H1 (cell line): ENCODE measurements around the gene SYNJ1. TPM values are rescaled to one million over a fixed set of nuclear protein-coding genes. Genes with fewer than 3 reads are reported as not detected.

Experiments used
- CTCF ChIA-PET: fragments of 300-600 bp; sonication (Branson Sonifier 250); formaldehyde crosslinking; loops from one replicate; lab custom pipeline; 2021; ENCODE audit not compliant: partially characterized antibody; lab: Charles Lee
- POLR2A ChIA-PET: fragments of 300-600 bp; sonication (Branson Sonifier 250); formaldehyde crosslinking; loops from one replicate; lab custom pipeline; 2021; ENCODE audit warnings: inconsistent platforms; ENCODE audit not compliant: partially characterized antibody; lab: Charles Lee
- DNase-seq, 2 experiments: peaks; one replicate each; pipeline versions ENCODE4 v3.0.0 to v3.0.0-alpha.2; 2010 to 2022; ENCODE audit warnings: low spot score in 2 of 2, low read depth in 1 of 2, mixed read lengths in 1 of 2
- FAIRE-seq: peaks from 2 replicates; lab custom pipeline; 2011; peaks lifted over from hg19 to GRCh38; lab: Jason Lieb, UNC
- H2AFZ ChIP-seq: 2 replicates; pipeline ENCODE4 v1.8.1; 2012; ENCODE audit warnings: low read length, inconsistent platforms
- H2AK5ac ChIP-seq: 2 replicates; pipeline ENCODE4 v1.6.1; 2013; ENCODE audit warnings: low read depth, low read length
- H2BK120ac ChIP-seq: replicated peaks from 2 replicates; pipeline ENCODE3; 2013; ENCODE audit warnings: low read depth, low read length, inconsistent platforms
- H2BK12ac ChIP-seq: 2 replicates; pipeline ENCODE4 v1.6.1; 2013; ENCODE audit warnings: low read depth, low read length
- H2BK15ac ChIP-seq: 2 replicates; pipeline ENCODE4 v1.6.1; 2013; ENCODE audit warnings: low read length
- H2BK20ac ChIP-seq: 2 replicates; pipeline ENCODE4 v1.6.1; 2013; ENCODE audit warnings: low read length
- H2BK5ac ChIP-seq: 2 replicates; pipeline ENCODE4 v1.6.1; 2013; ENCODE audit warnings: low read depth, low read length
- H3K14ac ChIP-seq: 2 replicates; pipeline ENCODE4 v1.6.1; 2013; ENCODE audit warnings: inconsistent platforms; ENCODE audit not compliant: insufficient read length
- H3K18ac ChIP-seq: 2 replicates; pipeline ENCODE4 v1.6.1; 2013; ENCODE audit warnings: low read length; ENCODE audit errors: extremely low read depth
- H3K23ac ChIP-seq: 2 replicates; pipeline ENCODE4 v1.6.1; 2013; ENCODE audit warnings: inconsistent platforms; ENCODE audit not compliant: insufficient read length
- H3K23me2 ChIP-seq: 2 replicates; pipeline ENCODE4 v1.6.1; 2013; ENCODE audit warnings: low read depth, low read length
- H3K27ac ChIP-seq: 2 replicates; pipeline ENCODE4 v1.6.1; 2011; ENCODE audit warnings: low read depth, low read length, inconsistent platforms
- H3K27me3 ChIP-seq, 4 experiments: replicated peaks in 1 of 4; 1 replicate in 1 of 4; 2 replicates in 3 of 4; pipeline versions ENCODE4 v1.6.1 to v1.8.1; 2011 to 2013; ENCODE audit warnings: low read length in 3 of 4, mild to moderate bottlenecking in 3 of 4, inconsistent platforms in 2 of 4, mixed read lengths in 2 of 4, moderate library complexity in 1 of 4; ENCODE audit not compliant: control insufficient read depth in 3 of 4, insufficient read depth in 3 of 4; ENCODE audit errors: extremely low read depth in 1 of 4
- H3K36me3 ChIP-seq, 4 experiments: 2 replicates each; pipeline versions ENCODE4 v1.6.1 to v1.8.1; 2011 to 2013; ENCODE audit warnings: mild to moderate bottlenecking in 4 of 4, low read length in 3 of 4, moderate library complexity in 2 of 4, control low read depth in 1 of 4, inconsistent platforms in 1 of 4; ENCODE audit not compliant: insufficient read depth in 4 of 4, control insufficient read depth in 2 of 4
- H3K4ac ChIP-seq: replicated peaks from 2 replicates; pipeline ENCODE3; 2013; ENCODE audit warnings: low read length, low read depth, mixed read lengths, inconsistent platforms; ENCODE audit not compliant: insufficient read length
- H3K4me1 ChIP-seq, 4 experiments: replicated peaks in 1 of 4; 1 replicate in 1 of 4; 2 replicates in 3 of 4; pipeline versions ENCODE4 v1.6.1 to v1.8.1; 2011 to 2013; ENCODE audit warnings: low read length in 3 of 4, inconsistent platforms in 2 of 4, mixed read lengths in 1 of 4; ENCODE audit not compliant: insufficient read depth in 4 of 4, control insufficient read depth in 3 of 4
- H3K4me2 ChIP-seq, 2 experiments: 2 replicates each; pipeline versions ENCODE4 v1.6.1 to v1.8.1; 2011 to 2013; ENCODE audit warnings: low read depth in 2 of 2, low read length in 2 of 2, control low read depth in 1 of 2, inconsistent platforms in 1 of 2, mild to moderate bottlenecking in 1 of 2; ENCODE audit not compliant: insufficient read depth in 1 of 2
- H3K4me3 ChIP-seq, 4 experiments: fragments of 200-600, 300-600 bp in 1 of 4; sonication (generic), shearing (Covaris generic), sonication (Bioruptor Twin) in 1 of 4; 2 replicates each; pipeline versions ENCODE4 v1.5.1 to v1.8.1; 2011 to 2016; ENCODE audit warnings: low read length in 4 of 4, low read depth in 3 of 4, control low read depth in 2 of 4, inconsistent platforms in 2 of 4, mild to moderate bottlenecking in 2 of 4, mixed read lengths in 1 of 4, moderate library complexity in 1 of 4; ENCODE audit not compliant: insufficient read depth in 2 of 4; ENCODE audit errors: extremely low read depth in 1 of 4
- H3K56ac ChIP-seq: replicated peaks from 2 replicates; pipeline ENCODE3; 2013; ENCODE audit warnings: low read depth, mild to moderate bottlenecking, mixed read lengths, low read length, inconsistent platforms; ENCODE audit not compliant: insufficient read length
- H3K79me1 ChIP-seq: 2 replicates; pipeline ENCODE4 v1.6.1; 2013; ENCODE audit warnings: low read depth, low read length, control low read depth
- H3K79me2 ChIP-seq, 2 experiments: 2 replicates each; pipeline versions ENCODE4 v1.6.1 to v1.8.1; 2012 to 2013; ENCODE audit warnings: low read length in 2 of 2, mild to moderate bottlenecking in 2 of 2, inconsistent platforms in 1 of 2; ENCODE audit not compliant: insufficient read depth in 2 of 2, control insufficient read depth in 1 of 2
- H3K9ac ChIP-seq, 4 experiments: replicated peaks in 1 of 4; 1 replicate in 1 of 4; 2 replicates in 3 of 4; pipeline versions ENCODE4 v1.6.1 to v1.8.1; 2011 to 2013; ENCODE audit warnings: low read depth in 3 of 4, low read length in 3 of 4, control low read depth in 2 of 4, mild to moderate bottlenecking in 2 of 4, moderate library complexity in 2 of 4, inconsistent platforms in 1 of 4; ENCODE audit errors: extremely low read depth in 1 of 4
- H3K9me3 ChIP-seq, 2 experiments: 2 replicates each; pipeline versions ENCODE4 v1.6.1 to v1.8.1; 2012 to 2013; ENCODE audit warnings: mild to moderate bottlenecking in 2 of 2, moderate library complexity in 2 of 2, control low read depth in 1 of 2, inconsistent platforms in 1 of 2, low read depth in 1 of 2, low read length in 1 of 2, mixed read lengths in 1 of 2; ENCODE audit not compliant: insufficient read depth in 2 of 2
- H4K20me1 ChIP-seq, 2 experiments: replicated peaks in 1 of 2; 2 replicates each; pipeline versions ENCODE3 to v1.8.1; 2011 to 2013; ENCODE audit warnings: inconsistent platforms in 2 of 2, low read length in 2 of 2, mild to moderate bottlenecking in 1 of 2; ENCODE audit not compliant: insufficient read depth in 2 of 2, control insufficient read depth in 1 of 2
- H4K5ac ChIP-seq: 2 replicates; pipeline ENCODE4 v1.6.1; 2013; ENCODE audit warnings: low read length, low read depth, mixed read lengths, inconsistent platforms; ENCODE audit not compliant: insufficient read length
- H4K8ac ChIP-seq: 2 replicates; pipeline ENCODE4 v1.8.0; 2013; ENCODE audit warnings: mild to moderate bottlenecking, moderate library complexity, low read length, inconsistent platforms; ENCODE audit not compliant: insufficient read depth; ENCODE audit errors: extremely low read depth
- H4K91ac ChIP-seq: replicated peaks from 2 replicates; pipeline ENCODE3; 2013; ENCODE audit warnings: low read length, mixed read lengths, inconsistent platforms; ENCODE audit not compliant: insufficient read length
- BCL11A ChIP-seq, 2 experiments: IDR thresholded peaks; one replicate each; pipeline ENCODE4 v1.6.1; 2011; ENCODE audit warnings: low read depth in 2 of 2, low read length in 2 of 2, mild to moderate bottlenecking in 2 of 2
- CBX8 ChIP-seq: fragments of 300-800, 300-1000 bp; sonication (generic); IDR thresholded peaks from 2 replicates; pipeline ENCODE4 v1.7.1; 2016; ENCODE audit warnings: low read depth, low read length, borderline replicate concordance
- EGR1 ChIP-seq: IDR thresholded peaks from 2 replicates; pipeline ENCODE4 v1.6.1; 2011; ENCODE audit warnings: low read depth, low read length, borderline replicate concordance
- MAFK ChIP-seq: IDR thresholded peaks from 2 replicates; pipeline ENCODE4 v1.6.1; 2012; ENCODE audit warnings: low read depth, mild to moderate bottlenecking, improper control_type of control experiment, low read length
- POLR2A ChIP-seq, 2 experiments: IDR thresholded peaks; 1 replicate in 1 of 2; 2 replicates in 1 of 2; pipeline ENCODE4 v1.6.1; 2011; ENCODE audit warnings: low read depth in 2 of 2, low read length in 2 of 2, mild to moderate bottlenecking in 2 of 2; ENCODE audit errors: control extremely low read depth in 1 of 2
- POU5F1 ChIP-seq: IDR thresholded peaks from 2 replicates; pipeline ENCODE4 v1.6.1; 2011; ENCODE audit warnings: low read depth, mild to moderate bottlenecking, low read length, moderate library complexity
- RBBP5 ChIP-seq: IDR thresholded peaks from 2 replicates; pipeline ENCODE4 v1.7.1; 2012; ENCODE audit warnings: low read depth, mild to moderate bottlenecking, inconsistent platforms, low read length, moderate library complexity, borderline replicate concordance
- SIX5 ChIP-seq: IDR thresholded peaks from 2 replicates; pipeline ENCODE4 v1.6.1; 2011; ENCODE audit warnings: mild to moderate bottlenecking, low read depth, low read length
- SRF ChIP-seq: IDR thresholded peaks from 2 replicates; pipeline ENCODE4 v1.6.1; 2011; ENCODE audit warnings: mild to moderate bottlenecking, low read depth, low read length, moderate library complexity
- USF2 ChIP-seq: IDR thresholded peaks from 2 replicates; pipeline ENCODE4 v1.6.1; 2011; ENCODE audit warnings: low read length, improper control_type of control experiment
- WGBS, 2 experiments: shearing (Covaris generic) in 1 of 2; methylation state at CpG; one replicate each; pipeline versions ENCODE4 v1.1.6 to v1.1.7; 2013 to 2015; ENCODE audit warnings: low lambda C conversion rate in 2 of 2, mixed read lengths in 2 of 2, inconsistent platforms in 1 of 2, low coverage in 1 of 2, missing lambda C conversion rate in 1 of 2; ENCODE audit not compliant: insufficient replicate concordance in 2 of 2, insufficient coverage in 1 of 2, insufficient read length in 1 of 2; ENCODE audit errors: extremely low coverage in 1 of 2, missing lambda C conversion rate in 1 of 2; 5-methylcytosine and 5-hydroxymethylcytosine counted together
- polyA plus RNA-seq, 7 experiments: library from polyadenylated mRNA; depleted of rRNA in 3 of 7; stranded (reverse) in 5 of 7; unstranded in 2 of 7; fragments of >200 nt in 5 of 7; fragments of 200-250 nt in 2 of 7; gene quantifications; 1 replicate in 5 of 7; 2 replicates in 1 of 7; 4 replicates in 1 of 7; pipeline versions ENCODE4 v1.2.1 to v1.2.3, GENCODE V29; 2011 to 2013; ENCODE audit warnings: missing spikeins in 2 of 7, mixed read lengths in 2 of 7
- total RNA-seq: library from RNA; stranded (reverse); fragmentation: NEBNext Ultra II Directional; extraction: Animal tissue kit (Norgen Biotek cat#: 25700); gene quantifications from 2 replicates; pipeline ENCODE4 v1.2.1, GENCODE V29; 2021

SYNJ1 gene
- total and polyA plus RNA-seq, 2 of the 8 experiments (the other 6 are each of a cell fraction or from before 2014, with no cell fraction given), result 1.3 to 4.3 TPM

- ChIA-PET POLR2A (interaction anchor here (1.1 kb wide), 1 partner anchor 22 kb away, joined by 3 read pairs; no protein-coding TSS in a partner anchor), CTCF (interaction anchor here (0.9 to 3.3 kb wide), 4 partner anchors 11 to 228 kb away, joined by 3 to 16 read pairs (median 3); partner anchors contain the start of gene TCP10L)
- Histone ChIP-seq H3K18ac (peak overlapping the region; percentile 85), H4K8ac (peak overlapping the region; percentile 59; the same call in 1 of the 2 replicates), H4K20me1 (no peaks in the 10 kb centered on the region), H3K4me1 (no peaks in the 10 kb centered on the region; a peak in 2 of 7 replicates), H3K23ac (no peak overlapping the region), H2AFZ (no peak overlapping the region; the same call in 1 of the 2 replicates), H3K27ac (no peak overlapping the region), H3K4me2 (peak overlapping the region; percentile 74 to 85), H2BK15ac (no peak overlapping the region), H3K79me1 (0 out of 2 replicates have a peak, but pooled peaks cover 2% of the 10 kb centered on the region), H2BK20ac (no peak overlapping the region), H3K9me3 (no peaks in the 10 kb centered on the region), H3K27me3 (no peaks in the 10 kb centered on the region), H3K56ac (peak overlapping the region; percentile 0), H3K9ac (peak overlapping the region; percentile 72 to 92 (median 84); a peak in 6 of 7 replicates), H2BK12ac (no peak overlapping the region), H3K4ac (no peak overlapping the region), H4K5ac (peak overlapping the region; percentile 12), H3K79me2 (peaks cover 0 to 27% of the 10 kb centered on the region in 2 experiments; a peak in 2 of 4 replicates), H4K91ac (no peak overlapping the region), H3K36me3 (peaks cover 2 to 33% (median 12%) of the 10 kb centered on the region in 4 experiments; a peak in 7 of 8 replicates), H2BK120ac (no peak overlapping the region), H3K14ac (no peak overlapping the region), H3K23me2 (peaks cover 8% of the 10 kb centered on the region), H2BK5ac (0 out of 2 replicates have a peak overlapping the region, but pooled peaks have one; percentile 24), H2AK5ac (no peak overlapping the region), H3K4me3 (peak overlapping the region; percentile 81 to 99 (median 96))
- FAIRE-seq (no peak), DNase-seq (no peak)
- WGBS, 2 experiments, result 1% methylated on average over 28 of the region's 28 CpGs; no CpG with 5 or more reads in 1 of the 2 experiments
- TF ChIP-seq POU5F1, result no peak
- TF ChIP-seq MAFK, result no peak
- no peak for TF ChIP-seq EGR1
- TF ChIP-seq SRF, result no peak
- TF ChIP-seq RBBP5, result no peak
- no peak for TF ChIP-seq BCL11A (IDR thresholded peaks at IDR 0.05; ENCODE audit: low read depth in 2 of 2, low read length in 2 of 2)
- TF ChIP-seq SIX5, result no peak
- no peak for TF ChIP-seq POLR2A (IDR thresholded peaks at IDR 0.05; ENCODE audit: control extremely low read depth in 1 of 2, low read depth in 2 of 2, low read length in 2 of 2)
- no peak for TF ChIP-seq CBX8
- no peak for TF ChIP-seq USF2
Measured at GRCh38 chr21:32611471-32611997, 116.3 kb downstream of the SYNJ1 start.
